ENCODE data around the gene CREB3L4.
"Not testable (repeated sequence)": the region's sequence is repeated elsewhere in the genome, so short reads cannot be mapped to it uniquely, and the experiment has no call there.

CREB3L4 gene

GRCh38 chr1:153984123-153984894 is 16.6 kb downstream of the CREB3L4 start:
- in situ Hi-C loops (cut with HindIII; ENCODE audit: low sequenced_read_pairs), result no loop called here

GRCh38 chr1:153985341-153985912 is 17.7 kb downstream of the CREB3L4 start:
- in situ Hi-C loops (cut with HindIII; ENCODE audit: low sequenced_read_pairs), result no loop called here

- in situ Hi-C loops (cut with HindIII; ENCODE audit: low sequenced_read_pairs), result no loop called here
These were observed 18.4 kb downstream of the CREB3L4 start, which contains the start of gene RAB13 for GRCh38 chr1:153985941-153986761. RAB13 (minus strand) TSS chr1:153986339; CDS start chr1:153986236, 103 bp downstream.

- in situ Hi-C loops (cut with HindIII; ENCODE audit: low sequenced_read_pairs), result no loop called here
These were observed 19.9 kb downstream of the CREB3L4 start for GRCh38 chr1:153987621-153988020.

GRCh38 chr1:153990468-153991150 is 22.9 kb downstream of the CREB3L4 start, which contains the start of gene RPS27:
RPS27 (plus strand) TSS chr1:153990762; CDS start chr1:153990797, 35 bp downstream.
- in situ Hi-C loops (cut with HindIII; ENCODE audit: low sequenced_read_pairs), result no loop called here

GRCh38 chr1:153991151-153991630 is 23.5 kb downstream of the CREB3L4 start:
- in situ Hi-C loops (cut with HindIII; ENCODE audit: low sequenced_read_pairs), result no loop called here

- in situ Hi-C loops (cut with HindIII; ENCODE audit: low sequenced_read_pairs), result no loop called here
These were observed 24.1 kb downstream of the CREB3L4 start for GRCh38 chr1:153991806-153992205.

GRCh38 chr1:153995202-153995601 is 27.5 kb downstream of the CREB3L4 start:
- in situ Hi-C loops (cut with HindIII; ENCODE audit: low sequenced_read_pairs), result no loop called here

- in situ Hi-C loops (cut with HindIII; ENCODE audit: low sequenced_read_pairs), result no loop called here
These were observed 27.9 kb downstream of the CREB3L4 start for GRCh38 chr1:153995640-153996039.

- in situ Hi-C loops (cut with HindIII; ENCODE audit: low sequenced_read_pairs), result not testable (repeated sequence)
These were observed 29.2 kb downstream of the CREB3L4 start for GRCh38 chr1:153996882-153997281.

- in situ Hi-C loops (cut with HindIII; ENCODE audit: low sequenced_read_pairs), result no loop called here
These were observed 32.7 kb downstream of the CREB3L4 start for GRCh38 chr1:154000420-154000819.

- in situ Hi-C loops (cut with HindIII; ENCODE audit: low sequenced_read_pairs), result no loop called here
These were observed 38.4 kb downstream of the CREB3L4 start for GRCh38 chr1:154006136-154006535.

- in situ Hi-C loops (cut with HindIII; ENCODE audit: low sequenced_read_pairs), result no loop called here
These were observed 44.4 kb downstream of the CREB3L4 start for GRCh38 chr1:154012129-154012528.

- in situ Hi-C loops (cut with HindIII; ENCODE audit: low sequenced_read_pairs), result not testable (repeated sequence)
These were observed 44.8 kb downstream of the CREB3L4 start for GRCh38 chr1:154012543-154012942.

- in situ Hi-C loops (cut with HindIII; ENCODE audit: low sequenced_read_pairs), result no loop called here
These were observed 46.6 kb downstream of the CREB3L4 start for GRCh38 chr1:154014154-154014907.

- in situ Hi-C loops (cut with HindIII; ENCODE audit: low sequenced_read_pairs), result no loop called here
These were observed 51.6 kb downstream of the CREB3L4 start for GRCh38 chr1:154019269-154019668.

- in situ Hi-C loops (cut with HindIII; ENCODE audit: low sequenced_read_pairs), result no loop called here
These were observed 52.2 kb downstream of the CREB3L4 start for GRCh38 chr1:154019940-154020339.
